ENCODE results near the gene CFAP52.

CFAP52 gene

DNA sequence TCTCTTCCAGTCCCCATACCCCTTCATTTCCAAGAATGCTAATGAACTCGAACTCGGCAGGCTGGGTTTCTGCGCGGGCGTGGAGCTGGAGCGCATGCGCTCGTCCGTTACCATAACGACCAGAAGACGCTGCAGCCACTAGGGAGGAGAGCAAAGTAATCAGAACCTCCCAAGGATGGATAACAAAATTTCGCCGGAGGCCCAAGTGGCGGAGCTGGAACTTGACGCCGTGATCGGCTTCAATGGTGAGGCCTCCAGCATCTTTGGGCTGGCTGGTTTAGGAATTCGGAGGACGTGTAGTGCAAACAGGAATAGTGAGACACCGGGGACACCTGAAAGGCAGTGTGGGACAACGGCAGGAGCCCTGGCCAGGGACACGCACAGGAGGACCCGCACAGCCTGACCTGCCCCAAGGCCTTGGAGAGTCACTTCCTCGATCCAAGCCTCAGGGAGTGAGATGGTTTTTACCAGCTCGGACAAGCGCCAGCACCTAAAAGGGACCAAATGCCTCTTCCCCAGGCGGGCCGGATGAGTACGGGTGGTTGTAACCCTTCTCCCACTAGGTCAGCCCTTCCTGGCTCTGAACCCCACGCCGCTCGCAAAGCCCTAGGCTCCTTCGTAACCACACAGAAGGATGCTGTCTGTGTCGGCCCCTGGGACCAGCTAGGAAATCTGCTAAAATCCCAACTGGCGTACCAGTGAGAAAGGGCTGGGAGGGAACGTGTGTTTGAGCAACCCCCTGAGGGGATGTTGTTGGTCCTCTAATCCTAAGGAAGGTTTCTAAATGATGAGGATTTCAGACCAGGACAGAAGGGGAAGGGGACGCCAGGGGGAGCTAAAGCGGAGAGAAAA, at the start of gene CFAP52:
CFAP52 (plus strand) TSS at position 122 of the 852 bp plus-strand sequence; CDS start at position 176, 54 bp downstream.
- Histone ChIP-seq H3K4me3 (peak within 1 kb of the TSS; percentile 66), H3K27me3 (ENCODE audit: low read depth) (no peaks in the 10 kb centered on the region), H3K36me3 (replicated peaks) (no peaks in the 10 kb centered on the region), H3K9me3 (no peaks in the 10 kb centered on the region), H3K4me1 (peaks cover 7% of the 10 kb centered on the region)
- peak; percentile 69 to 86 for DNase-seq (ENCODE audit: low spot score in 2 of 2)
- in situ Hi-C loops (cut with MboI; ENCODE audit: low sequenced_read_pairs): no loop called here

DNA sequence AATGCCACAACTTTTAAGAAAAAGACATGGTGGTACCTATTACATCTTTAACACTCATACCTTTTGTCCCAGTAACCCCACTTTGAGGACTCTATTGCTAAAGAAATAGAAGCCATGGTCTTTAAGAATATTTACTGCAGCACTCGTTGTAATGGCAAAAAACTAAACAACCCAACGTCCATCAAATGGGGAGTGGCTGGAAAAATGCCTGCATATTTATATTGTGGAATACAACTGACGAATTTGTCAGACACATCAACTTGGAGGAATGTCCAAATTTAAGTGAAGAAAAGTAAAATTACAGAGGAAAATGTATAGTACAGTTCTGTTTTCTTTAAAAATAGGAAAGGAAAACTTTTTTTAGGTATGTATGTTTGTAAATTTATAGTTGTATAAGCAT, 48.7 kb upstream of the CFAP52 start:
- DNase-seq (ENCODE audit: low spot score in 2 of 2): no peak
- H3K9me3 ChIP-seq: no peaks in the 10 kb centered on the region
- no peak overlapping the region for H3K4me3 ChIP-seq
- H3K27me3 ChIP-seq (ENCODE audit: low read depth): no peaks in the 10 kb centered on the region
- H3K36me3 ChIP-seq (replicated peaks): no peaks in the 10 kb centered on the region
- in situ Hi-C loops (cut with MboI; ENCODE audit: low sequenced_read_pairs): loop anchor here (25.0 kb wide), 1 partner anchor 515 kb away; the partner anchor contains the start of gene NTN1
- peaks cover 10% of the 10 kb centered on the region for H3K4me1 ChIP-seq

- in situ Hi-C loops (cut with MboI; ENCODE audit: low sequenced_read_pairs): loop anchor here (25.0 kb wide), 1 partner anchor 517 kb away; the partner anchor contains the start of gene NTN1
These were observed 47.3 kb upstream of the CFAP52 start for GRCh38 chr17:9529033-9529700.

DNA sequence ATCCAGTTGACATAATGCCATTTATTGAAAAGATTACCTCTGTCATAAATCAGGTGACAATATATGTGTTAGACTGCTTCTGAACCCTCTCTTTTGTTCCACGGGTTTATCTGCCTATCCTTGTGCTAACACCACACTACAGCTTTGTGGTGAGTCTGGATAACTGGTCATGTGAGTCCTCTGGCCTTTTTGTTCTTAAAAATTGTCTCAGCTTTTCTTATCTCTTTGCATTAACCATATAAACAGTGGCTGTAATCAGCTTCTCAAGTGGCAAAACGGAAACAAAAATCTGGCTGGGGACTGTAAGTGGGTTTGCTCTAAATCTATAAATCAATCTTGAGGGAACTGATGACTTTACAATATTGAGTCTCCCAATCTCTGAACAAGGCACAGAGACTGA, 45.4 kb upstream of the CFAP52 start:
- in situ Hi-C loops (cut with MboI; ENCODE audit: low sequenced_read_pairs): loop anchor here (25.0 kb wide), 1 partner anchor 519 kb away; the partner anchor contains the start of gene NTN1
- Histone ChIP-seq H3K27me3 (ENCODE audit: low read depth) (no peaks in the 10 kb centered on the region), H3K9me3 (no peaks in the 10 kb centered on the region), H3K36me3 (replicated peaks) (no peaks in the 10 kb centered on the region), H3K4me3 (no peak overlapping the region), H3K4me1 (peaks cover 14% of the 10 kb centered on the region)
- DNase-seq (ENCODE audit: low spot score in 2 of 2): no peak

More at GRCh38 chr17:9529033-9529700, 47.3 kb upstream of the CFAP52 start:
- DNase-seq (ENCODE audit: low spot score in 2 of 2): no peak
- Histone ChIP-seq H3K9me3 (no peaks in the 10 kb centered on the region), H3K4me3 (no peak overlapping the region), H3K27me3 (ENCODE audit: low read depth) (no peaks in the 10 kb centered on the region), H3K4me1 (peaks cover 10% of the 10 kb centered on the region), H3K36me3 (replicated peaks) (no peaks in the 10 kb centered on the region)

DNA sequence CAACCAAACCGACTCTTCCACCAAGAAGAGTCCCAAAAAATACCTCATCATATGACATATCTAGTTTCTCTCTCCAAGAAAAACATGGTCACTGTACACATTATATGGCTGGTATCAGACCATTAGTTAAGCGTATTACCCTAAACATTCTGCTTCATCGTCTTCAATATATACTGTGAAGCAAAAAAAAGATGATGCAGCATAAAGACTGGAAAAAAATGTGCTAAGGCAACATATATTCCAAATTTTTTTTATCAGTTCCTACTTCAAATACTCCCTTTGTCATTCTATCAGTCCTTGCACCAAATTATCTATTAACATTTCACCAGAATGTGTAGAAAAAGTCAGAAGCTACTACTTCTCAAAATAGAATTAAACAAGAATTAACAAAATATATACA, 43.7 kb upstream of the CFAP52 start:
- Histone ChIP-seq H3K4me3 (no peak overlapping the region), H3K36me3 (replicated peaks) (no peaks in the 10 kb centered on the region), H3K27me3 (ENCODE audit: low read depth) (no peaks in the 10 kb centered on the region), H3K9me3 (no peaks in the 10 kb centered on the region), H3K4me1 (peaks cover 18% of the 10 kb centered on the region)
- DNase-seq (ENCODE audit: low spot score in 2 of 2): no peak
- in situ Hi-C loops (cut with MboI; ENCODE audit: low sequenced_read_pairs): loop anchor here (25.0 kb wide), 1 partner anchor 520 kb away; the partner anchor contains the start of gene NTN1

- H3K27me3 ChIP-seq (ENCODE audit: low read depth): no peaks in the 10 kb centered on the region
- no peaks in the 10 kb centered on the region for H3K36me3 ChIP-seq (replicated peaks)
- H3K4me3 ChIP-seq: no peak overlapping the region
- in situ Hi-C loops (cut with MboI; ENCODE audit: low sequenced_read_pairs): loop anchor here (25.0 kb wide), 1 partner anchor 521 kb away; the partner anchor contains the start of gene NTN1
- H3K4me1 ChIP-seq: peaks cover 22% of the 10 kb centered on the region
- DNase-seq (ENCODE audit: low spot score in 2 of 2): no peak
- H3K9me3 ChIP-seq: no peaks in the 10 kb centered on the region
These were observed 43.0 kb upstream of the CFAP52 start for GRCh38 chr17:9533441-9533840.

DNA sequence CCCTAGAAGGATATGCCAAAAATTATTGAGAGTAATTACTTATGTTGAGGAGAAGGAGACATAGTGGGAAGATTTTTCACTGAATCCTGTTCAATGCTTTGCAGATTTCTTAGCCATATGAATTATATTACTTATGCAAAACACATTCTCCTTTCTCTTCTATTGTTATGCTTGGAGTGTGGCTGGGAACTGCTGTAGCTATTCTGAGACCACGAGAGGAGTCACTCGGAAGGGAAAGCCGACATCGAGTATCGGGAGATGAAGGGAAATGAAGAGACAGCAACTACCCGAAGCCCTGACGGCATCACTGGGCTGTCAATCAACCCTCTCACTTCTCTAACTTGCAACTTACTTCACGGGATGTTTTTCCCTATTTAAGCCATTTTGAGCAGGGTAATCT, 40.4 kb upstream of the CFAP52 start:
- in situ Hi-C loops (cut with MboI; ENCODE audit: low sequenced_read_pairs): loop anchor here (25.0 kb wide), 1 partner anchor 524 kb away; the partner anchor contains the start of gene NTN1
- Histone ChIP-seq H3K4me3 (no peak overlapping the region), H3K4me1 (peaks cover 26% of the 10 kb centered on the region), H3K36me3 (replicated peaks) (no peaks in the 10 kb centered on the region), H3K27me3 (ENCODE audit: low read depth) (no peaks in the 10 kb centered on the region), H3K9me3 (no peaks in the 10 kb centered on the region)
- peak; percentile 32 to 48 for DNase-seq (ENCODE audit: low spot score in 2 of 2)

GRCh38 chr17:9537177-9537776, 39.2 kb upstream of the CFAP52 start:
- Histone ChIP-seq H3K27me3 (ENCODE audit: low read depth) (no peaks in the 10 kb centered on the region), H3K4me3 (no peak overlapping the region), H3K36me3 (replicated peaks) (no peaks in the 10 kb centered on the region), H3K4me1 (peaks cover 21% of the 10 kb centered on the region), H3K9me3 (no peaks in the 10 kb centered on the region)
- no peak for DNase-seq (ENCODE audit: low spot score in 2 of 2)
- in situ Hi-C loops (cut with MboI; ENCODE audit: low sequenced_read_pairs): loop anchor here (25.0 kb wide), 1 partner anchor 525 kb away; the partner anchor contains the start of gene NTN1

DNA sequence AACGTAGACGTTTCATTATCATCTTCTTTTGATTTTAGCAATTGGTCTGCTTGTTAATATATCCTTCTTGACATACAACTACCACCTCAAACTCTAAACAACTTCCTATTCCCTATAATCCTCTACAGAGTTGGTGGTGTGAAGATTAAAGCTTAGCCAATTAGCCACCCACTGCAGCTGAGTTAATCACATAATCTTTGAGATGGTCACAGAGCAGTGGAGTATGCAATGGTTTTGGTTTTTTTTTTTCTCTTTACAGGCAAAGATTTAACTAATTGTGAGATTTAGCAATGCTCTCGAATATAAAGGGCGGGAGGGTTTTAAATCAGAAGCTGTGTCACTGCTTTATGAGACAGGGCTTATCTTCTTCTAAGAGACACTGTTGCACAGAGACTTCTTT, 37.8 kb upstream of the CFAP52 start:
- in situ Hi-C loops (cut with MboI; ENCODE audit: low sequenced_read_pairs): loop anchor here (25.0 kb wide), 1 partner anchor 526 kb away; the partner anchor contains the start of gene NTN1

DNA sequence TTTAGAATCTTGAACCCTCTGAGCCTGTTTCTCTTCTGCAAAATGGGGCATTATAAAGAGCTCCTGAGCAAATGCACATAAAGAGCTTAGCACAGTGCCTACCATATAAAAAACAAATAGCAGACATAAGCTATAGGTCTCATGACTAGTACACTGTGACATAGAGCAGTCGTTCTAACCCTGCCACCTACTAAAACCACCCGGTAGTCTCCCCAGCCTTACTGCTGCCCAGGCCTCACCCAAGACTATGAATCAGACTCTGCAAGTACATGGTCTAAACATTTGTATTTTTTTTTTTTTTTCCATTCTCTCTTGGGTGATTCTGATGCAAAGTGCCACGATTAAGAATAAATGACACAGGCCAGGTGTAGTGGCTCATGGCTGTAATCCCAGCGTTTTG, 34.7 kb upstream of the CFAP52 start:
- no peak for DNase-seq (ENCODE audit: low spot score in 2 of 2)
- Histone ChIP-seq H3K9me3 (no peaks in the 10 kb centered on the region), H3K36me3 (replicated peaks) (no peaks in the 10 kb centered on the region), H3K4me3 (no peak overlapping the region), H3K4me1 (peaks cover 12% of the 10 kb centered on the region), H3K27me3 (ENCODE audit: low read depth) (no peaks in the 10 kb centered on the region)
- in situ Hi-C loops (cut with MboI; ENCODE audit: low sequenced_read_pairs): loop anchor here (25.0 kb wide), 1 partner anchor 529 kb away; the partner anchor contains the start of gene NTN1

More for the DNA sequence above, 37.8 kb upstream of the CFAP52 start:
- Histone ChIP-seq H3K4me3 (no peak overlapping the region), H3K27me3 (ENCODE audit: low read depth) (no peaks in the 10 kb centered on the region), H3K9me3 (no peaks in the 10 kb centered on the region), H3K4me1 (peaks cover 21% of the 10 kb centered on the region), H3K36me3 (replicated peaks) (no peaks in the 10 kb centered on the region)
- no peak for DNase-seq (ENCODE audit: low spot score in 2 of 2)

GRCh38 chr17:9544221-9544620, 32.2 kb upstream of the CFAP52 start:
- H3K27me3 ChIP-seq (ENCODE audit: low read depth): no peaks in the 10 kb centered on the region
- peaks cover under 1% of the 10 kb centered on the region for H3K4me1 ChIP-seq
- H3K4me3 ChIP-seq: no peak overlapping the region
- no peak for DNase-seq (ENCODE audit: low spot score in 2 of 2)
- in situ Hi-C loops (cut with MboI; ENCODE audit: low sequenced_read_pairs): loop anchor here (25.0 kb wide), 1 partner anchor 532 kb away; the partner anchor contains the start of gene NTN1
- no peaks in the 10 kb centered on the region for H3K9me3 ChIP-seq
- no peaks in the 10 kb centered on the region for H3K36me3 ChIP-seq (replicated peaks)

GRCh38 chr17:9549215-9549614, 27.2 kb upstream of the CFAP52 start:
- DNase-seq (ENCODE audit: low spot score in 2 of 2): no peak
- Histone ChIP-seq H3K4me1 (no peaks in the 10 kb centered on the region), H3K9me3 (no peaks in the 10 kb centered on the region), H3K36me3 (replicated peaks) (no peaks in the 10 kb centered on the region), H3K27me3 (ENCODE audit: low read depth) (no peaks in the 10 kb centered on the region), H3K4me3 (no peak overlapping the region)
- in situ Hi-C loops (cut with MboI; ENCODE audit: low sequenced_read_pairs): loop anchor here (25.0 kb wide), 1 partner anchor 537 kb away; the partner anchor contains the start of gene NTN1

GRCh38 chr17:9553181-9553580, 23.3 kb upstream of the CFAP52 start:
- DNase-seq (ENCODE audit: low spot score in 2 of 2): no peak
- in situ Hi-C loops (cut with MboI; ENCODE audit: low sequenced_read_pairs): no loop called here
- H3K4me1 ChIP-seq: no peaks in the 10 kb centered on the region
- H3K27me3 ChIP-seq (ENCODE audit: low read depth): no peaks in the 10 kb centered on the region
- no peaks in the 10 kb centered on the region for H3K9me3 ChIP-seq
- no peaks in the 10 kb centered on the region for H3K36me3 ChIP-seq (replicated peaks)
- H3K4me3 ChIP-seq: no peak overlapping the region
